Measurements from ENCODE around the gene RER1.

Gene RER1

DNA sequence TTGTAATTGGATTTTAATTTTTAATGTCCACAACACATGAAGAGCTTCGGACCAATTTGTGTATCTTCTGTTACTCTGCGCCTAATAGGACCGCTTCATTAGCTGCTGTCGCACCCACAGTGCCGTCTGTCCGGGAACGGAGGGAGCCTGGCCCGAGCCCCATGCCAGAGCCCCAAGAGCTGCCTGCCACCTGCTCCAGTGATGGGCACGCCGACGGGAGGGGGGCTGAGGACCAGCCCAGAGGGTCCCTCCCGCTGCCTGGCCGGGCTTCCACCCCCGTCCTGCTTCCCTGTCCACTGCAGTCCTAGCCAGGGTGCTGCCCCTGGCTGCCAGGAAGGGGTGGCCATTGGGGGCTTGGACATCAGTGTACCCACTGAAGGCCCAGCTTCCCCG lies 54.2 kb downstream of the RER1 start:
- DNase-seq (ENCODE audit: low spot score): no peak

DNA sequence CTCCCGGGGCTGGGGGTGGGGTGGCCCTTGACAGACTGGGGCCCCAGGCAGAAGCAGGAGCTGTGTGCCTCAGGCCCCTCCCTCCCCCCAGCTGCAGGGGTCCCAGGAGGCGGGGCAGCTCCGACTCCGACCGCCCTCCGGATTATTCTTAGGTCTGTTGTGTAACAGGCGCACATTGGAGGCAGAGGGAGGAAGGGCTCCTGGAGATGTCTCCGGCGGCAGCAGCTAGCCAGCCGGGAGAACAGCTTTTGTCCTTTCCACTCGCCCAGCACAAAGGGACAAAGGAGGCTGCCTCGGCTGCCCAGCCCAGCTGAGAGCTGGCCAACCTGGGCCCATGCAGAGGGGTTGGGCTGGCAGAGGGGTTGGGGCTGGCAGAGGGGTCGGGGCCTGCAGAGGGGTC lies 54.8 kb downstream of the RER1 start:
- DNase-seq (ENCODE audit: low spot score): no peak

DNA sequence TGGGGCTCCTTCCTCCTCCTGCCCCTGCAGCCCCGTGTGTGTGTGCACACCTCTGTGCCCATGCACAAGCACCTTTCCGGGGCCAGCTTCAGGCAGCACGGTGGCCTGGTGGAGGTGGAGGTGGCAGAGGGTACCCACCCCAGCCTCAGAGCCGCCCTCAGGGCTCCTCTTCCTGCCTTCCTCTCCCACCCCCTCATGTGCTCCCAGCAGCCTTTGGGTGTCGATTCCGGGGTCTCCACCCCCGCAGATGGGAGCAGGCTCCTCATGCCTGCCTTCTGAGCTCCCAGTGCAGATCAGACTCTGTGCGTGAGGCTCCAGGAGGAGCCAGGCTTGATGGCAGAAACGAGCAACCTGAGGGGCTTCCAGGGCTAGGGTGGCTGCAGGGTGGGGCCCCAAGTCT lies 55.2 kb downstream of the RER1 start:
- no peak for DNase-seq (ENCODE audit: low spot score)

DNA sequence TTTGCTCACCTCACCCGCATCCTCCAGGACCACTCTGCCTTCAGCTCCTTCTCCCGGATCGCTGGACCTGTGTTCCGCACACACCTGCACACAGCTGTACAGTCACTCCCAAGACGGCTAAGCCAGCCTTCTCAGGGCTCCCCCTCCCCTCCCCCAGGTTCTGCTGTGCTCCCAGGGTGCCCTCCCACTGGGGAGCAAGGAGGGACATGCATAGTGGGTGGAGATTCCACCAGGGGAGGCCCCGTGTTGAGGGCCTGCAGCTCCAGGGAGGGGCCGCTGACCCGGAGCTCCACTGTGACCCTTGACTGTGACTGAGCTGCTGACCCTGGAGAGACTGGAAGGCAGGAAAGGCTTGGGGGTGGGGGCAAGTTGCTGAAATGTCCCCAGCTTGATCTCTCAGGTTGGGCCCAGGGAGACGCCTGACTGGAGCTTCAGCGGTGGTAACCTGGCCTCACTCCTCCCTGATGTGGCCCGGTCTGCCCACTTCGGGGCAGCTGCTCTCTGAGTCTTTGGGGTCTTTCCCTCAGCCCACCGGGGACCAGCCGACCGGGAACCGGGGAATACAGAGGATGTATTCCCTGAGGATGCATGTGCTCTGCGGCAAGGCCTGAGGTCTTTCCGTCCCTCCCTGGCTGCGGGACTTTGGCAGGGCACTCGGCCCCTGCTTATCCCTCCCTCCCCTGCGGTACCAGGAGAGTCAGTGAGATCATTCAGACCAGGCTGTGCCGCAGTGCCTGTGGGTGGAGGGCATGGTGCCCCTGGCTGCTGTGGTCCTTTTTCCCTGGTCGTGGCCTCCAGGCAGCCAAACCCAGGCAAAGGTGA lies 55.8 kb downstream of the RER1 start:
- no peak for DNase-seq (ENCODE audit: low spot score)

DNA sequence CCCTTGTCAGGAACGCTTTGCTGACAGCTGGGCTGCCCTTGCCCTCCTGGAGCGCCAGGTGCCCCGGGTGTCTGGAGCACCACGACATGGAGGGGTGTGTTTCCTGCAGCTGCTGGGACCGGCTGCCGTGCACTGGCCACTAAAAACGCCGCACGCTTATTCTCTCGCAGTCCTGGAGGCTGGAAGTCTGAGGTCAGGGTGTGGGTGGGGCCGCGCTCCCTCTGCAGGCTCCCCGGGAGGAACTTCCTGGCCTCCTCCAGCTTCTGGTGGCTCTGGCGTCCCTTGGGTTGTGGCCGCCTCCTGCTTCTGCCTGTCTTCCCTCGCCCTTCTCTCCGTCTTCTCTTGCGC lies 56.4 kb downstream of the RER1 start:
- DNase-seq (ENCODE audit: low spot score): no peak

DNA sequence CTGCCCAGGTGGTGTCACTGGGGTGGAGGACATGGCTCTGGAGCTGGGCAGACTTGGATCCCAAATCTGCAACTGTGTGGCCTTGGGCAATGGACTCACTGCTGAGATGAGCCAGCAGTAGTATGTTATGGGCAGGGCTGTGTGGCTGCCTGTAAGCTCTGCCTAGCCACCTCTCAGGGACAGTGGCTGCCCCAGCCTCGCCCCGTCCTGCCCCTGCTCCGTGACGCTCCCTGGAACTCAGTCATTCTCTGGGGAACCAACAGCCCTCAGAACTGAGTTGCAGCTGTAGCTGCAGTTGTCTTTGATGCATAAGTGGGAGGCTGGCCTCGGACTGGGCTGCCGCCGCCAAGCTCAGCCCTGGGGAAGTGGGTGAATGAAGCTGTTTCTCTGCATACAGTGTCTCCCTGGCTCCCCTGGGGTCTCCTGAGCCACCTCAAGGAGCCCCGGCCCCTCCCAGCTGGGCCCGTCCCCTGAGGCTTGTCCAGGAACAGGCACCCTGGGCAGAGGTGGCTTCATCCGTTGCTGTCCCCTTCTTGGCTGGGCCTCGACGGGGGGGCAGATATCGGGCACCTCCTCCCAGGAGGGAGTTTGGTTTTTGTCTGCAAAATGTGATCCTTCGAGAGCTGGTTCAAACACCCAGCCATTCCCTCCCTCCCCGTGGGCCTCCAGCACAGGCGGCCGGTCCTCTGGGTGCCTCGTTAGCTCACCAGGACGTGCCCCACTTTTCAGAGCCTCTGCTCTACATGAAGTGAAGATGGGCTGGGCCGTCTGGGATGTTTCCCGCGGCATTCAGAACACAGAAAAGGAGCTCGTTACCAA lies 58.2 kb downstream of the RER1 start:
- no peak for DNase-seq (ENCODE audit: low spot score)

DNA sequence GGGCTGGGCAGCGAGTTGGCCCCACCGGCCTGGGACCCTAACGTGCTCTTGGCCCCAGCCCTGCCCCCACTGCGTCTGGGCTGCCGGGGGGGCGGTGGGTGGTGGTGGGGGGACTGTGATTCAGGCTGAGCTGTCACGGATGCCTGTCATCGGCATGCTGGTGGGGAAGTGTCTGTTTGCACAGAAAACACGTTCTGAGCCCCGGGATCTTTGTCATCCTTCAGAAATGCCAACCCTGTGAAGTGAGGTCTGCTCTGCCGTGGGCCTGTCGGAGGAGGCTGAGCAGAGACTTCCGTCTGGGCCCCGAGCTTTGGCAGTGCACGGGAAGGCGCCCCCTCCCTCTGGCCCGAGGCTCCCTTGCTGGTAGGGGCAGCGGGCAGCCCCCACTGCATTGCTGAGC lies 60.1 kb downstream of the RER1 start:
- no peak for DNase-seq (ENCODE audit: low spot score)

DNA sequence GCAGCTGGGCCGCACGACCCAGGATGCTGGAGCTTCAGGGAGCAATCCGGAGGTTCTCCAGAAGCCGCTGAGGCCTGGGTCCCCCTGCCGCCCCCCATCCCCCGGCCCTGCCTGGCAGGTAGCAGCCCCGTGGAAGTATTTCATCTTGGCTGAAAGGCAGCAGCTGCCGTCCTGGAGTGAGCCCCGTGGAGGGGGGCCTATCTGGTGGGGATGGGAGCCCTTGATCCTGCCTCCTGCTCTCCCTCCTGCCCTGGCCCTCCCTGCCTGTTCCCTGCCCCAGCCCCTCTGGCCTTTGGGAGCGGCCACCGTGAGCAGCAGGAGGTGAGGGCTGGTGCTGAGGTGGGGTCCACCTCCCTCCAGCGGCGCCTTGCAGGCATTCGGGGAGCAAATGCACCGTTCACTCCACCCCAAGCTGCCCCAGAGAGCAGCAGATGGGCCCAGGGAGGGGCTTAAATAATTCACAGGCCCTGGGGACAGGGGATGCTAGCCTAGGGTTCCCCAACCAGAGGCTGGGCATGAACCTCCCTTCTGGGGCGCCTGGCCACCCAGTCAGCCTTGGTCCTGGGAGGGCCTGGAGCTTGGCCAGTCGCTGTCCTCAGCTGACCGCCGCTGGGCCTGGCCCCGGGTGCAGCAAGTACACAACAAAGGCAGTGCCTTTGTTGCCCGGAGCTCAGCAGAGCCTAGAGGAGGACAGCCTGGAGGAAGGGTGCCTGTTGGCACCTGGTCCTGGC lies 60.7 kb downstream of the RER1 start:
- no peak for DNase-seq (ENCODE audit: low spot score)

DNA sequence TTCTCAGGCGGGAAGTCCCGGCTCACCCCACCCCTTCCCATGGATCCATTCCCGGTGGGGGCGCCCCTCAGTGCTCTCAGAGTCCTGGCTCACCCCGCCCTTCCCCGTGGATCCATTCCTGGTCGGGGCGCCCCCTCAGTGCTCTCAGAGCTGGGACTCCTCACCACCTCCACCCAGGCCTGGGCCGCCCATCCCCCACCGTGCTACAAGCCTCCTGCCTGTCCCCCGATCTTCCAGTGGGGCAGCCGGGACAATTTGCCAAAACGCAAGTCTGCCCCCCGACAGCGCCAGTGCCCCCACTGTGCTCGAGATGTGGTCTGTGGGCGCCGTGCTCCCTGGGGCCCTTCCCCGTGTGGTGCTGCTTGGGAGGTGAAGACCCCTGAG lies 61.3 kb downstream of the RER1 start:
- no peak for DNase-seq (ENCODE audit: low spot score)

DNA sequence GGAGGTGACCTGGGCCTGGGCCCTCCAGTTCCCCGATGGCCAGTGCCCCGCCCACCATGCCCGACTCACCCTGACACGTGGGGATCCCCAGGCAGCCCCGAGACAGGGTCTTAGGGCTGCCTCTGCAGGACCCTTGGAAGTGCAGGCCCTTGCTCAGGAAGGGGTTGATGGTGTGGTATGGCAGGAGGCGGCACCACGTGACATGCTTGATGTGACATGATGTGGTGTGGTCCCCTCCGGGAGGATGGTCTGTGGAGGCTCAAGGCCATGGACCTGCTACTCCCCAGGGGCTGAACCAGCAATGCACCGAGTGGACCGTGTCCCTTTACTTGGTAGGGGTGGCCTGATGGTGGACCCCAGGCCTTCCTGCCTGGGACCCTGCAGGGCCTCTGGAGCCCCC lies 62.6 kb downstream of the RER1 start:
- DNase-seq (ENCODE audit: low spot score): no peak

Measured in HuH-7 (cell line).